NCI-H526 treated with DMSO at 0.1 percent for 48 hours (cell line): Measurements from ENCODE around the gene TCP1.
"Not testable (repeated sequence)": the region's sequence is repeated elsewhere in the genome, so short reads cannot be mapped to it uniquely, and the experiment has no call there.

Source experiments
- DNase-seq: peaks from one replicate; lab custom pipeline; 2025; lab: John Stamatoyannopoulos, UW

Gene TCP1

GRCh38 chr6:159736908-159737307, 52.5 kb downstream of the TCP1 start:
- no peak for DNase-seq

GRCh38 chr6:159733395-159733794, 56.0 kb downstream of the TCP1 start:
- DNase-seq: not testable (repeated sequence)

- DNase-seq: not testable (repeated sequence)
Observed at GRCh38 chr6:159732550-159732949, 56.9 kb downstream of the TCP1 start.

GRCh38 chr6:159730332-159730676, 59.1 kb downstream of the TCP1 start:
- no peak for DNase-seq

- DNase-seq: no peak
Observed at GRCh38 chr6:159729598-159730331, 59.6 kb downstream of the TCP1 start.

GRCh38 chr6:159728531-159728964, 60.9 kb downstream of the TCP1 start:
- DNase-seq: no peak
